ENCODE measurements around the gene CACNG1. TPM values are rescaled to one million over a fixed set of nuclear protein-coding genes. Genes with fewer than 3 reads are reported as not detected.

Gene CACNG1
- total RNA-seq, 1 donor from 2014 or later, result not detected

GRCh38 chr17:67020293-67020766 is 24.0 kb upstream of the CACNG1 start:
- H3K4me3 Mint-ChIP-seq (ENCODE audit: unreplicated experiment), result no peak overlapping the region
- H3K27ac Mint-ChIP-seq (ENCODE audit: unreplicated experiment), result no peak overlapping the region
- H3K9me3 Mint-ChIP-seq (ENCODE audit: low read depth), result no peaks in the 10 kb centered on the region
- H3K36me3 Mint-ChIP-seq (ENCODE audit: low read depth), result no peaks in the 10 kb centered on the region
- no peaks in the 10 kb centered on the region for H3K27me3 Mint-ChIP-seq (ENCODE audit: low read depth)
- DNase-seq (ENCODE audit: low spot score), result no peak
- TF ChIP-seq CTCF (IDR thresholded peaks at IDR 0.05), result no peak
- peaks cover 2% of the 10 kb centered on the region for H3K4me1 Mint-ChIP-seq (ENCODE audit: low read depth)

GRCh38 chr17:67021196-67021595 is 23.2 kb upstream of the CACNG1 start:
- no peak for DNase-seq (ENCODE audit: low spot score)
- no peaks in the 10 kb centered on the region for H3K36me3 Mint-ChIP-seq (ENCODE audit: low read depth)
- peaks cover 2% of the 10 kb centered on the region for H3K4me1 Mint-ChIP-seq (ENCODE audit: low read depth)
- no peaks in the 10 kb centered on the region for H3K27me3 Mint-ChIP-seq (ENCODE audit: low read depth)
- H3K9me3 Mint-ChIP-seq (ENCODE audit: low read depth), result no peaks in the 10 kb centered on the region
- H3K27ac Mint-ChIP-seq (ENCODE audit: unreplicated experiment), result no peak overlapping the region
- H3K4me3 Mint-ChIP-seq (ENCODE audit: unreplicated experiment), result no peak overlapping the region
- no peak for TF ChIP-seq CTCF (IDR thresholded peaks at IDR 0.05)

GRCh38 chr17:67021743-67022450 is 22.5 kb upstream of the CACNG1 start:
- Mint-ChIP-seq H3K36me3 (ENCODE audit: low read depth) (no peaks in the 10 kb centered on the region), H3K9me3 (ENCODE audit: low read depth) (no peaks in the 10 kb centered on the region), H3K27me3 (ENCODE audit: low read depth) (no peaks in the 10 kb centered on the region), H3K4me3 (ENCODE audit: unreplicated experiment) (no peak overlapping the region), H3K27ac (ENCODE audit: unreplicated experiment) (no peak overlapping the region), H3K4me1 (ENCODE audit: low read depth) (peaks cover 2% of the 10 kb centered on the region)
- no peak for TF ChIP-seq CTCF (IDR thresholded peaks at IDR 0.05)
- no peak for DNase-seq (ENCODE audit: low spot score)

- DNase-seq (ENCODE audit: low spot score), result no peak
- no peak for TF ChIP-seq CTCF (IDR thresholded peaks at IDR 0.05)
- Mint-ChIP-seq H3K4me1 (ENCODE audit: low read depth) (peaks cover 2% of the 10 kb centered on the region), H3K4me3 (ENCODE audit: unreplicated experiment) (no peak overlapping the region), H3K9me3 (ENCODE audit: low read depth) (no peaks in the 10 kb centered on the region), H3K36me3 (ENCODE audit: low read depth) (no peaks in the 10 kb centered on the region), H3K27me3 (ENCODE audit: low read depth) (no peaks in the 10 kb centered on the region), H3K27ac (ENCODE audit: unreplicated experiment) (no peak overlapping the region)
These were observed 21.9 kb upstream of the CACNG1 start for GRCh38 chr17:67022451-67022810.

- Mint-ChIP-seq H3K36me3 (ENCODE audit: low read depth) (no peaks in the 10 kb centered on the region), H3K9me3 (ENCODE audit: low read depth) (no peaks in the 10 kb centered on the region), H3K4me3 (ENCODE audit: unreplicated experiment) (no peak overlapping the region), H3K27ac (ENCODE audit: unreplicated experiment) (no peak overlapping the region), H3K4me1 (ENCODE audit: low read depth) (no peaks in the 10 kb centered on the region), H3K27me3 (ENCODE audit: low read depth) (no peaks in the 10 kb centered on the region)
- no peak for DNase-seq (ENCODE audit: low spot score)
- no peak for TF ChIP-seq CTCF (IDR thresholded peaks at IDR 0.05)
These were observed 19.6 kb upstream of the CACNG1 start for GRCh38 chr17:67024736-67025135.

All from chondrocyte (in vitro differentiated cells).